ENCODE results near the gene LHFPL2.

DNA sequence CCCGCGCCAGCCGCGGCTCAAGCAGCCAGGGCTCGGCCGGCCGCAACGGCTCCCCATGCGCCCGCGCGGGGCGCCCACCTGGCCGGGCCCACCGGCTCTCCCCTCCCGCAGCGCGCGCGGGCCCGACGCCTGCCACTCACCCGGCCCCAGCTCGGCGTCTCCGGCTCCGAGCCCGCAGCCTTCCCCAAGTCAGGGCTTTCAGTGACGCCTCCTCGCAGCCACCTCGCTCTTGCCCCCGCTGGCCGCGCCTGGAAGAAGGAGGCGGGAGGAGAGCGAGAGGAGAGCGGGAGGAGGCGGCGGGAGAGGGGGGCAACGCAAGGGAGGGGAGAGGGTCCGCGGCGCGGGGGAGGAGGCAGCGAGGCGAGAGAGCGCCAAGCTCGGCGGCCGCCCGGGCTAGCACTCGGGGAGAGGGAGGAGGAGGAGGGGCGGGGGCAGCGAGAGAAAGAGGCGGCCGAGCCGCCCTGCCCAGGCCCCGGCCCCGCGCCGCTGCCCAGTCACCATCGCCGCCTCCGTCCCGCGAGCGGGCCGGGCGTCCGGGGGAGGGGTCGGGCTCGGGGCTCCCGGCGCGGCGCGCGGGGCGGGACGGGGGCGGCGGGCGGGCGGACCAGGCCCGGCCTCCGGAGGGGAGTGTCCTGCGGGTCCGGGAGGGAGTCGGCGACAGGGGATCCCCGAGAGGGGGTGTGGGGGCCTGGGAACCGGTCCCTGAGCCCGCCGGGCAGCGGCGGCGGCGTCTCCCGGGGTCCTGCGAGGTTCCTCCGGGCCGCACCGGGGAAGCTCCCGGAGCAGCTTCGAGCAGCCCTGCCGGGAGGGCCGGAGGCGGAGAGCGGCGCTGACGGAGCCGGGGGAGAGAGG lies at the start of gene LHFPL2:
- TF ChIP-seq, protein P1, sequence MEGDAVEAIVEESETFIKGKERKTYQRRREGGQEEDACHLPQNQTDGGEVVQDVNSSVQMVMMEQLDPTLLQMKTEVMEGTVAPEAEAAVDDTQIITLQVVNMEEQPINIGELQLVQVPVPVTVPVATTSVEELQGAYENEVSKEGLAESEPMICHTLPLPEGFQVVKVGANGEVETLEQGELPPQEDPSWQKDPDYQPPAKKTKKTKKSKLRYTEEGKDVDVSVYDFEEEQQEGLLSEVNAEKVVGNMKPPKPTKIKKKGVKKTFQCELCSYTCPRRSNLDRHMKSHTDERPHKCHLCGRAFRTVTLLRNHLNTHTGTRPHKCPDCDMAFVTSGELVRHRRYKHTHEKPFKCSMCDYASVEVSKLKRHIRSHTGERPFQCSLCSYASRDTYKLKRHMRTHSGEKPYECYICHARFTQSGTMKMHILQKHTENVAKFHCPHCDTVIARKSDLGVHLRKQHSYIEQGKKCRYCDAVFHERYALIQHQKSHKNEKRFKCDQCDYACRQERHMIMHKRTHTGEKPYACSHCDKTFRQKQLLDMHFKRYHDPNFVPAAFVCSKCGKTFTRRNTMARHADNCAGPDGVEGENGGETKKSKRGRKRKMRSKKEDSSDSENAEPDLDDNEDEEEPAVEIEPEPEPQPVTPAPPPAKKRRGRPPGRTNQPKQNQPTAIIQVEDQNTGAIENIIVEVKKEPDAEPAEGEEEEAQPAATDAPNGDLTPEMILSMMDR (IDR thresholded peaks at IDR 0.05) = no peak
- no peak for TF ChIP-seq EZH2 (IDR thresholded peaks at IDR 0.05; ENCODE audit: borderline replicate concordance, insufficient read depth, low read depth, low read length, poor library complexity, severe bottlenecking)
